GM12878 (cell line): ENCODE data around the gene SPART. TPM values are rescaled to one million over a fixed set of nuclear protein-coding genes. Genes with fewer than 3 reads are reported as not detected.

Source experiments
- CBFB ChIP-seq: IDR thresholded peaks from 2 replicates; pipeline ENCODE4 v1.6.1; 2016; ENCODE audit warnings: antibody characterized with exemption, low read depth
- CHD2 ChIP-seq: IDR thresholded peaks from 2 replicates; pipeline ENCODE4 v1.6.1; 2011; ENCODE audit warnings: low read depth, low read length, improper control_type of control experiment, borderline replicate concordance
- CREM ChIP-seq: IDR thresholded peaks from 2 replicates; pipeline ENCODE4 v1.6.1; 2014; ENCODE audit warnings: antibody characterized with exemption, low read depth
- GABPA ChIP-seq: IDR thresholded peaks from 2 replicates; pipeline ENCODE4 v1.6.1; 2014; ENCODE audit warnings: antibody characterized with exemption, low read depth, mild to moderate bottlenecking, inconsistent platforms
- MYB ChIP-seq: fragments of 150-350 bp; IDR thresholded peaks from 2 replicates; pipeline ENCODE4 v1.6.1; 2014; ENCODE audit warnings: mild to moderate bottlenecking, low read depth, low read length, borderline replicate concordance
- NBN ChIP-seq: fragments of 450-650 bp; IDR thresholded peaks from 2 replicates; pipeline ENCODE4 v1.6.1; 2016
- NR2C2 ChIP-seq: IDR thresholded peaks from 2 replicates; pipeline ENCODE4 v1.6.1; 2011; ENCODE audit warnings: borderline replicate concordance, low read depth; ENCODE audit not compliant: control insufficient read depth, insufficient read length
- NR2F1 ChIP-seq: fragments of 450-650 bp; conservative IDR thresholded peaks from 2 replicates; pipeline ENCODE4 v1.6.1; 2017; ENCODE audit warnings: mild to moderate bottlenecking
- PAX8 ChIP-seq: fragments of 450-650 bp; IDR thresholded peaks from 2 replicates; pipeline ENCODE4 v1.6.1; 2017; ENCODE audit warnings: mild to moderate bottlenecking, moderate library complexity
- POLR2A ChIP-seq: IDR thresholded peaks from 2 replicates; pipeline ENCODE4 v1.6.1; 2011; ENCODE audit warnings: low read depth, mild to moderate bottlenecking, low read length
- RCOR1 ChIP-seq: conservative IDR thresholded peaks from 2 replicates; pipeline ENCODE4 v1.6.1; 2012; ENCODE audit warnings: low read depth, low read length, improper control_type of control experiment
- polyA plus RNA-seq, 11 experiments: library from polyadenylated mRNA; depleted of rRNA in 4 of 11; unstranded in 6 of 11; stranded (reverse) in 5 of 11; fragments of >200 nt; fragmentation: Nextera tagmentation in 4 of 11; fragmentation: Illumina TruSeq in 1 of 11; extraction: Ambion mirVana in 4 of 11; extraction: Trizol in 1 of 11; gene quantifications; 1 replicate in 1 of 11; 2 replicates in 10 of 11; pipeline versions ENCODE4 v1.2.1 to v1.2.3, GENCODE V29; 2011 to 2016; ENCODE audit warnings: inconsistent platforms in 2 of 11, missing spikeins in 2 of 11, low read depth in 1 of 11
- total RNA-seq, 4 experiments: library from RNA; depleted of rRNA in 3 of 4; stranded (reverse); fragments of >200 nt in 3 of 4; fragmentation: Illumina TruSeq in 1 of 4; extraction: Trizol in 1 of 4; gene quantifications; 2 replicates each; pipeline versions ENCODE4 v1.2.1 to v1.2.3, GENCODE V29; 2013 to 2021
- TF ChIP-seq, protein P1 (sequence below): fragments of 450-650 bp; formaldehyde crosslinking; IDR thresholded peaks from 2 replicates; pipeline ENCODE4 v1.5.0; 2022; ENCODE audit warnings: mild to moderate bottlenecking, missing genetic modification characterization
- TF ChIP-seq, protein P2 (sequence below): IDR thresholded peaks from 2 replicates; pipeline ENCODE4 v1.6.1; 2011; ENCODE audit warnings: low read depth, low read length, improper control_type of control experiment, borderline replicate concordance
- TF ChIP-seq, protein P3 (sequence below): fragments of 450-650 bp; IDR thresholded peaks from 2 replicates; pipeline ENCODE4 v1.6.1; 2017; ENCODE audit warnings: borderline replicate concordance
- TF ChIP-seq, protein P4 (sequence below): fragments of 450-650 bp; IDR thresholded peaks from 2 replicates; pipeline ENCODE4 v1.6.1; 2017; ENCODE audit warnings: mild to moderate bottlenecking, moderate library complexity
- TF ChIP-seq, protein P5 (sequence below): IDR thresholded peaks from 2 replicates; pipeline ENCODE4 v1.6.1; 2011; ENCODE audit warnings: mild to moderate bottlenecking, low read depth, low read length, moderate library complexity; ENCODE audit not compliant: insufficient replicate concordance

SPART gene
- total and polyA plus RNA-seq, 10 of the 15 experiments (the other 5 are each of a cell fraction or from before 2014, with no cell fraction given), result 17.6 to 74.6 (median 42.1) TPM

DNA sequence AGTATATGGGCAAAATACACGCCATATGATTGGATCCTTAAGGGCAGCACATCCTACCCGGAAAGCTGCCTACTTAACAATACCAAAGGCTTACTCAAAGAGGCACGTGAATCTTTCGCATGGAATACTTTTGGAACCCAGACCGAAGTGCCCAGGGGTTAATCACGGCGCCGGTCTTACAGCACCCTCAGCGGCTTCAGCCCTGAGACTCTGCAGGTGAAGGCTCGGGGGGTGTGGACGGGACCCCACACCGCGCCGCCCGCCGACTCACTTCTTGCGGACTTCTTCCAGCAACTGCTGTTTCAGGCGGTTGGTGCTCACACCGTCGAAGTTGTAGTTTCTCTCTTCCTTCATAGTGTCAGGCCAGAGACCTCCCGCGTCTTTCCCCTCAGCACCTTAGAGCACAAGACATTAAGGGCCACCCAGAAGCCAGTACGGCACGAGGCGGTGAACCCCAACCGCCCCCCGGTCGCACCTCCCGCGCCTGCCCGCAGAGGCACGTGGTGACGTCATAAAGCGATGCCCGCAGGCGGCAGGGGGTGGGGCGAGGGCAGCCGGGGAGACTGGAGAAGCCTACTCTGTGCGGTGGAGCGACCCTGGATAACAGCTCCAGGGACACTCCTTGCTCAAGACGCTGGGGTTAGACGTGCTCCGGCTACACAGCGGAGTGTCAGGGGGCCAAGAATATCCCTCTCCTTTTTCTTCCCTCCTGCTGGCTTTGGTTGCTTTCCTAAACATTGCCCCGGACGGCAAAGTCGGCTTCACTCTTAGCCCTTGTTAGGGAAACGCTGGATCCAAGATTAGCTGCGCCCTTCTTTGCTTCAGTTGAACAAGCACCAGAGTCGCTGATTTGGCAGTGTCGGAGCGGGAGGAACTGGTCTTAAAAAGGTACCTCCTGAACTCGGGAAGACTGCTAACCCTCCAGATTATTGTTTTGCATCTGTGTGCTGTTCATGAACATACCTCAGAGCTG is 48.5 kb downstream of the SPART start, which contains the start of gene CCDC169 (continued):
- peak; percentile 81 for TF ChIP-seq CREM
- TF ChIP-seq, protein P1, sequence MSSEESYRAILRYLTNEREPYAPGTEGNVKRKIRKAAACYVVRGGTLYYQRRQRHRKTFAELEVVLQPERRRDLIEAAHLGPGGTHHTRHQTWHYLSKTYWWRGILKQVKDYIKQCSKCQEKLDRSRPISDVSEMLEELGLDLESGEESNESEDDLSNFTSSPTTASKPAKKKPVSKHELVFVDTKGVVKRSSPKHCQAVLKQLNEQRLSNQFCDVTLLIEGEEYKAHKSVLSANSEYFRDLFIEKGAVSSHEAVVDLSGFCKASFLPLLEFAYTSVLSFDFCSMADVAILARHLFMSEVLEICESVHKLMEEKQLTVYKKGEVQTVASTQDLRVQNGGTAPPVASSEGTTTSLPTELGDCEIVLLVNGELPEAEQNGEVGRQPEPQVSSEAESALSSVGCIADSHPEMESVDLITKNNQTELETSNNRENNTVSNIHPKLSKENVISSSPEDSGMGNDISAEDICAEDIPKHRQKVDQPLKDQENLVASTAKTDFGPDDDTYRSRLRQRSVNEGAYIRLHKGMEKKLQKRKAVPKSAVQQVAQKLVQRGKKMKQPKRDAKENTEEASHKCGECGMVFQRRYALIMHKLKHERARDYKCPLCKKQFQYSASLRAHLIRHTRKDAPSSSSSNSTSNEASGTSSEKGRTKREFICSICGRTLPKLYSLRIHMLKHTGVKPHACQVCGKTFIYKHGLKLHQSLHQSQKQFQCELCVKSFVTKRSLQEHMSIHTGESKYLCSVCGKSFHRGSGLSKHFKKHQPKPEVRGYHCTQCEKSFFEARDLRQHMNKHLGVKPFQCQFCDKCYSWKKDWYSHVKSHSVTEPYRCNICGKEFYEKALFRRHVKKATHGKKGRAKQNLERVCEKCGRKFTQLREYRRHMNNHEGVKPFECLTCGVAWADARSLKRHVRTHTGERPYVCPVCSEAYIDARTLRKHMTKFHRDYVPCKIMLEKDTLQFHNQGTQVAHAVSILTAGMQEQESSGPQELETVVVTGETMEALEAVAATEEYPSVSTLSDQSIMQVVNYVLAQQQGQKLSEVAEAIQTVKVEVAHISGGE (CRISPR knock-in tag), result no peak
- no peak for TF ChIP-seq CBFB
- TF ChIP-seq, protein P2, sequence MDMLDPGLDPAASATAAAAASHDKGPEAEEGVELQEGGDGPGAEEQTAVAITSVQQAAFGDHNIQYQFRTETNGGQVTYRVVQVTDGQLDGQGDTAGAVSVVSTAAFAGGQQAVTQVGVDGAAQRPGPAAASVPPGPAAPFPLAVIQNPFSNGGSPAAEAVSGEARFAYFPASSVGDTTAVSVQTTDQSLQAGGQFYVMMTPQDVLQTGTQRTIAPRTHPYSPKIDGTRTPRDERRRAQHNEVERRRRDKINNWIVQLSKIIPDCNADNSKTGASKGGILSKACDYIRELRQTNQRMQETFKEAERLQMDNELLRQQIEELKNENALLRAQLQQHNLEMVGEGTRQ, result no peak
- TF ChIP-seq CHD2, result no peak
- TF ChIP-seq MYB, result no peak
- TF ChIP-seq NBN, result peak; percentile 53; the same call in 1 of the 2 replicates
- TF ChIP-seq GABPA, result no peak
- TF ChIP-seq POLR2A, result no peak
- TF ChIP-seq NR2F1, result 0 out of 2 replicates have a peak, but pooled peaks have one; percentile 26
- TF ChIP-seq, protein P3, sequence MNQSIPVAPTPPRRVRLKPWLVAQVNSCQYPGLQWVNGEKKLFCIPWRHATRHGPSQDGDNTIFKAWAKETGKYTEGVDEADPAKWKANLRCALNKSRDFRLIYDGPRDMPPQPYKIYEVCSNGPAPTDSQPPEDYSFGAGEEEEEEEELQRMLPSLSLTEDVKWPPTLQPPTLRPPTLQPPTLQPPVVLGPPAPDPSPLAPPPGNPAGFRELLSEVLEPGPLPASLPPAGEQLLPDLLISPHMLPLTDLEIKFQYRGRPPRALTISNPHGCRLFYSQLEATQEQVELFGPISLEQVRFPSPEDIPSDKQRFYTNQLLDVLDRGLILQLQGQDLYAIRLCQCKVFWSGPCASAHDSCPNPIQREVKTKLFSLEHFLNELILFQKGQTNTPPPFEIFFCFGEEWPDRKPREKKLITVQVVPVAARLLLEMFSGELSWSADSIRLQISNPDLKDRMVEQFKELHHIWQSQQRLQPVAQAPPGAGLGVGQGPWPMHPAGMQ, result no peak
- TF ChIP-seq PAX8, result no peak
- TF ChIP-seq NR2C2, result no peak
- TF ChIP-seq RCOR1, result no peak
- TF ChIP-seq, protein P4, sequence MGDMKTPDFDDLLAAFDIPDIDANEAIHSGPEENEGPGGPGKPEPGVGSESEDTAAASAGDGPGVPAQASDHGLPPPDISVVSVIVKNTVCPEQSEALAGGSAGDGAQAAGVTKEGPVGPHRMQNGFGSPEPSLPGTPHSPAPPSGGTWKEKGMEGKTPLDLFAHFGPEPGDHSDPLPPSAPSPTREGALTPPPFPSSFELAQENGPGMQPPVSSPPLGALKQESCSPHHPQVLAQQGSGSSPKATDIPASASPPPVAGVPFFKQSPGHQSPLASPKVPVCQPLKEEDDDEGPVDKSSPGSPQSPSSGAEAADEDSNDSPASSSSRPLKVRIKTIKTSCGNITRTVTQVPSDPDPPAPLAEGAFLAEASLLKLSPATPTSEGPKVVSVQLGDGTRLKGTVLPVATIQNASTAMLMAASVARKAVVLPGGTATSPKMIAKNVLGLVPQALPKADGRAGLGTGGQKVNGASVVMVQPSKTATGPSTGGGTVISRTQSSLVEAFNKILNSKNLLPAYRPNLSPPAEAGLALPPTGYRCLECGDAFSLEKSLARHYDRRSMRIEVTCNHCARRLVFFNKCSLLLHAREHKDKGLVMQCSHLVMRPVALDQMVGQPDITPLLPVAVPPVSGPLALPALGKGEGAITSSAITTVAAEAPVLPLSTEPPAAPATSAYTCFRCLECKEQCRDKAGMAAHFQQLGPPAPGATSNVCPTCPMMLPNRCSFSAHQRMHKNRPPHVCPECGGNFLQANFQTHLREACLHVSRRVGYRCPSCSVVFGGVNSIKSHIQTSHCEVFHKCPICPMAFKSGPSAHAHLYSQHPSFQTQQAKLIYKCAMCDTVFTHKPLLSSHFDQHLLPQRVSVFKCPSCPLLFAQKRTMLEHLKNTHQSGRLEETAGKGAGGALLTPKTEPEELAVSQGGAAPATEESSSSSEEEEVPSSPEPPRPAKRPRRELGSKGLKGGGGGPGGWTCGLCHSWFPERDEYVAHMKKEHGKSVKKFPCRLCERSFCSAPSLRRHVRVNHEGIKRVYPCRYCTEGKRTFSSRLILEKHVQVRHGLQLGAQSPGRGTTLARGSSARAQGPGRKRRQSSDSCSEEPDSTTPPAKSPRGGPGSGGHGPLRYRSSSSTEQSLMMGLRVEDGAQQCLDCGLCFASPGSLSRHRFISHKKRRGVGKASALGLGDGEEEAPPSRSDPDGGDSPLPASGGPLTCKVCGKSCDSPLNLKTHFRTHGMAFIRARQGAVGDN, result 0 out of 2 replicates have a peak, but pooled peaks have one; percentile 22
- TF ChIP-seq, protein P5, sequence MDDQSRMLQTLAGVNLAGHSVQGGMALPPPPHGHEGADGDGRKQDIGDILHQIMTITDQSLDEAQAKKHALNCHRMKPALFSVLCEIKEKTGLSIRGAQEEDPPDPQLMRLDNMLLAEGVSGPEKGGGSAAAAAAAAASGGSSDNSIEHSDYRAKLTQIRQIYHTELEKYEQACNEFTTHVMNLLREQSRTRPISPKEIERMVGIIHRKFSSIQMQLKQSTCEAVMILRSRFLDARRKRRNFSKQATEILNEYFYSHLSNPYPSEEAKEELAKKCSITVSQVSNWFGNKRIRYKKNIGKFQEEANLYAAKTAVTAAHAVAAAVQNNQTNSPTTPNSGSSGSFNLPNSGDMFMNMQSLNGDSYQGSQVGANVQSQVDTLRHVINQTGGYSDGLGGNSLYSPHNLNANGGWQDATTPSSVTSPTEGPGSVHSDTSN, result no peak
